ENCODE data around the gene NDUFS6. TPM values are rescaled to one million over a fixed set of nuclear protein-coding genes. Genes with fewer than 3 reads are reported as not detected.

Gene NDUFS6
- polyA plus RNA-seq, 1 donor from 2014 or later = 72.0 TPM

GRCh38 chr5:1855075-1855474 lies 53.9 kb downstream of the NDUFS6 start:
- Histone ChIP-seq H2AFZ (ENCODE audit: low read depth, low read length) (no peak overlapping the region), H3K27ac (ENCODE audit: low read length) (no peak overlapping the region), H3K36me3 (ENCODE audit: insufficient read depth, low read length) (no peaks in the 10 kb centered on the region), H3F3A (ENCODE audit: insufficient read depth, low read length, poor library complexity, severe bottlenecking) (no peaks in the 10 kb centered on the region), H3K9me3 (ENCODE audit: low read length) (no peaks in the 10 kb centered on the region), H3K9me2 (ENCODE audit: insufficient read depth, low read length) (no peaks in the 10 kb centered on the region), H4K20me1 (ENCODE audit: insufficient read depth) (no peaks in the 10 kb centered on the region), H3K27me3 (ENCODE audit: insufficient read depth, low read depth, low read length) (peaks cover 33% of the 10 kb centered on the region), H3K4me2 (ENCODE audit: low read length) (no peak overlapping the region), H3K9ac (ENCODE audit: low read length) (no peak overlapping the region), H3K4me3 (ENCODE audit: low read length) (no peak overlapping the region), H3K79me2 (replicated peaks; ENCODE audit: insufficient read depth, low read length) (no peaks in the 10 kb centered on the region)
- TF ChIP-seq MXI1 (conservative IDR thresholded peaks at IDR 0.05; ENCODE audit: poor library complexity, severe bottlenecking) = no peak
- TF ChIP-seq EZH2 (IDR thresholded peaks at IDR 0.05; ENCODE audit: borderline replicate concordance, insufficient read depth, low read length, poor library complexity, severe bottlenecking) = no peak
- TF ChIP-seq REST (IDR thresholded peaks at IDR 0.05; ENCODE audit: borderline replicate concordance) = no peak
- no peak for TF ChIP-seq RAD21 (conservative IDR thresholded peaks at IDR 0.05)
- no peak for TF ChIP-seq POLR2AphosphoS5 (IDR thresholded peaks at IDR 0.05)
- no peak for TF ChIP-seq SMC3 (conservative IDR thresholded peaks at IDR 0.05; ENCODE audit: poor library complexity)
- TF ChIP-seq CTCF (IDR thresholded peaks at IDR 0.05; ENCODE audit: poor library complexity, severe bottlenecking) = no peak
- TF ChIP-seq EP300 (conservative IDR thresholded peaks at IDR 0.05; ENCODE audit: poor library complexity, severe bottlenecking) = no peak
- no peak for TF ChIP-seq TAF1 (IDR thresholded peaks at IDR 0.05; ENCODE audit: low read depth)

- Histone ChIP-seq H2AFZ (ENCODE audit: low read depth, low read length) (no peak overlapping the region), H3K9ac (ENCODE audit: low read length) (no peak overlapping the region), H3K9me2 (ENCODE audit: insufficient read depth, low read length) (no peaks in the 10 kb centered on the region), H4K20me1 (ENCODE audit: insufficient read depth) (no peaks in the 10 kb centered on the region), H3K27ac (ENCODE audit: low read length) (no peak overlapping the region), H3K9me3 (ENCODE audit: low read length) (no peaks in the 10 kb centered on the region), H3F3A (ENCODE audit: insufficient read depth, low read length, poor library complexity, severe bottlenecking) (no peaks in the 10 kb centered on the region), H3K79me2 (replicated peaks; ENCODE audit: insufficient read depth, low read length) (no peaks in the 10 kb centered on the region), H3K4me3 (ENCODE audit: low read length) (no peak overlapping the region), H3K27me3 (ENCODE audit: insufficient read depth, low read depth, low read length) (peaks cover 27% of the 10 kb centered on the region), H3K4me2 (ENCODE audit: low read length) (no peak overlapping the region), H3K36me3 (ENCODE audit: insufficient read depth, low read length) (no peaks in the 10 kb centered on the region)
- TF ChIP-seq POLR2AphosphoS5 (IDR thresholded peaks at IDR 0.05) (no peak), TAF1 (IDR thresholded peaks at IDR 0.05; ENCODE audit: low read depth) (no peak), SMC3 (conservative IDR thresholded peaks at IDR 0.05; ENCODE audit: poor library complexity) (no peak), EP300 (conservative IDR thresholded peaks at IDR 0.05; ENCODE audit: poor library complexity, severe bottlenecking) (no peak), CTCF (IDR thresholded peaks at IDR 0.05; ENCODE audit: poor library complexity, severe bottlenecking) (no peak), EZH2 (IDR thresholded peaks at IDR 0.05; ENCODE audit: borderline replicate concordance, insufficient read depth, low read length, poor library complexity, severe bottlenecking) (no peak), MXI1 (conservative IDR thresholded peaks at IDR 0.05; ENCODE audit: poor library complexity, severe bottlenecking) (no peak), REST (IDR thresholded peaks at IDR 0.05; ENCODE audit: borderline replicate concordance) (no peak), RAD21 (conservative IDR thresholded peaks at IDR 0.05) (no peak)
Measured at GRCh38 chr5:1855596-1855995, 54.4 kb downstream of the NDUFS6 start.

Data from neural cell (in vitro differentiated cells).